Activated naive CD4-positive, alpha-beta T cell treated with anti-CD3 and anti-CD28 coated beads for 36 hours (primary cell): ENCODE results near the gene EEF1A2. TPM values are rescaled to one million over a fixed set of nuclear protein-coding genes. Genes with fewer than 3 reads are reported as not detected.

Experiments
- CTCF ChIA-PET: fragments of 350-600 bp; sonication (Branson Sonifier 250); formaldehyde crosslinking; loops from one replicate; lab custom pipeline; 2021; ENCODE audit warnings: antibody characterized with exemption; lab: Charles Lee
- DNase-seq: peaks from one replicate; pipeline ENCODE4 v3.0.0-alpha.2; 2020
- H3K27ac Mint-ChIP-seq: one replicate; pipeline ENCODE4 v1.8.0; 2021; ENCODE audit warnings: mild to moderate bottlenecking, mixed read lengths
- H3K27me3 Mint-ChIP-seq: one replicate; pipeline ENCODE4 v1.8.0; 2021; ENCODE audit warnings: low read depth, mixed read lengths
- H3K36me3 Mint-ChIP-seq: one replicate; pipeline ENCODE4 v1.8.0; 2021; ENCODE audit warnings: low read depth, mixed read lengths
- H3K4me1 Mint-ChIP-seq: one replicate; pipeline ENCODE4 v1.8.0; 2021; ENCODE audit warnings: low read depth, mixed read lengths
- H3K4me3 Mint-ChIP-seq: one replicate; pipeline ENCODE4 v1.8.0; 2021; ENCODE audit warnings: mild to moderate bottlenecking, moderate library complexity, mixed read lengths
- H3K9me3 Mint-ChIP-seq: one replicate; pipeline ENCODE4 v1.8.0; 2021; ENCODE audit warnings: mixed read lengths
- intact Hi-C: fragments of 100-400 bp; cut with micrococcal nuclease; formaldehyde crosslinking; loops from one replicate; pipeline ENCODE4 v1.15.1; 2023
- total RNA-seq, 2 experiments: library from RNA; stranded (reverse); gene quantifications; one replicate each; pipeline ENCODE4 v1.2.3, GENCODE V29; 2021

The EEF1A2 gene
- total RNA-seq, 2 experiments from 2014 or later, result 0.12 TPM; not detected in 1

- H3K9me3 Mint-ChIP-seq, result no peaks in the 10 kb centered on the region
- peaks cover 38% of the 10 kb centered on the region for H3K27me3 Mint-ChIP-seq
- H3K36me3 Mint-ChIP-seq, result no peaks in the 10 kb centered on the region
- no peak overlapping the region for H3K27ac Mint-ChIP-seq
- DNase-seq, result no peak
- CTCF ChIA-PET, result no interaction called here
- peaks cover 3% of the 10 kb centered on the region for H3K4me1 Mint-ChIP-seq
- no peak overlapping the region for H3K4me3 Mint-ChIP-seq
- intact Hi-C loops, result no loop called here
These were observed 25.1 kb downstream of the EEF1A2 start for GRCh38 chr20:63473555-63474449.

GRCh38 chr20:63472862-63473390, 26.0 kb downstream of the EEF1A2 start:
- H3K9me3 Mint-ChIP-seq, result no peaks in the 10 kb centered on the region
- no peak overlapping the region for H3K27ac Mint-ChIP-seq
- intact Hi-C loops, result no loop called here
- CTCF ChIA-PET, result no interaction called here
- H3K4me1 Mint-ChIP-seq, result peaks cover 3% of the 10 kb centered on the region
- no peaks in the 10 kb centered on the region for H3K36me3 Mint-ChIP-seq
- H3K4me3 Mint-ChIP-seq, result no peak overlapping the region
- H3K27me3 Mint-ChIP-seq, result peaks cover 36% of the 10 kb centered on the region
- no peak for DNase-seq

GRCh38 chr20:63471981-63472831, 26.7 kb downstream of the EEF1A2 start, which contains the start of gene KCNQ2:
Gene KCNQ2, minus strand, starts transcription at chr20:63472655. Its CDS starts 192 bp downstream, at chr20:63472463.
- Mint-ChIP-seq H3K9me3 (no peaks in the 10 kb centered on the region), H3K4me1 (peaks cover 3% of the 10 kb centered on the region)
- CTCF ChIA-PET, result no interaction called here

GRCh38 chr20:63471717-63471980, 27.2 kb downstream of the EEF1A2 start:
- no peak overlapping the region for H3K4me3 Mint-ChIP-seq
- peaks cover 3% of the 10 kb centered on the region for H3K4me1 Mint-ChIP-seq
- no peaks in the 10 kb centered on the region for H3K9me3 Mint-ChIP-seq
- intact Hi-C loops, result no loop called here
- no peak for DNase-seq
- H3K27ac Mint-ChIP-seq, result no peak overlapping the region
- no peaks in the 10 kb centered on the region for H3K36me3 Mint-ChIP-seq
- H3K27me3 Mint-ChIP-seq, result peaks cover 32% of the 10 kb centered on the region
- CTCF ChIA-PET, result no interaction called here

More at GRCh38 chr20:63471981-63472831, 26.7 kb downstream of the EEF1A2 start, which contains the start of gene KCNQ2:
- no peak within 1 kb of the TSS for H3K4me3 Mint-ChIP-seq
- H3K27me3 Mint-ChIP-seq, result peaks cover 33% of the 10 kb centered on the region
- H3K27ac Mint-ChIP-seq, result no peak within 1 kb of the TSS
- no peaks in the 10 kb centered on the region for H3K36me3 Mint-ChIP-seq
- intact Hi-C loops, result no loop called here
- DNase-seq, result no peak

- Mint-ChIP-seq H3K27me3 (peaks cover 32% of the 10 kb centered on the region), H3K4me1 (peaks cover 3% of the 10 kb centered on the region), H3K36me3 (no peaks in the 10 kb centered on the region), H3K9me3 (no peaks in the 10 kb centered on the region), H3K4me3 (no peak overlapping the region), H3K27ac (no peak overlapping the region)
- CTCF ChIA-PET, result no interaction called here
- DNase-seq, result no peak
- intact Hi-C loops, result no loop called here
These were observed 27.7 kb downstream of the EEF1A2 start for GRCh38 chr20:63471002-63471716.

- intact Hi-C loops, result no loop called here
- Mint-ChIP-seq H3K9me3 (no peaks in the 10 kb centered on the region), H3K27ac (no peak overlapping the region), H3K27me3 (peaks cover 32% of the 10 kb centered on the region), H3K36me3 (no peaks in the 10 kb centered on the region), H3K4me1 (peaks cover 3% of the 10 kb centered on the region), H3K4me3 (no peak overlapping the region)
- CTCF ChIA-PET, result no interaction called here
- DNase-seq, result no peak
These were observed 28.5 kb downstream of the EEF1A2 start for GRCh38 chr20:63470410-63470809.

- Mint-ChIP-seq H3K9me3 (no peaks in the 10 kb centered on the region), H3K4me3 (no peak overlapping the region)
These were observed 29.2 kb downstream of the EEF1A2 start for GRCh38 chr20:63469713-63470101.

GRCh38 chr20:63469019-63469712, 29.7 kb downstream of the EEF1A2 start:
- DNase-seq, result no peak
- Mint-ChIP-seq H3K36me3 (no peaks in the 10 kb centered on the region), H3K27me3 (peaks cover 29% of the 10 kb centered on the region), H3K27ac (no peak overlapping the region), H3K9me3 (no peaks in the 10 kb centered on the region), H3K4me1 (peaks cover 3% of the 10 kb centered on the region), H3K4me3 (no peak overlapping the region)
- CTCF ChIA-PET, result interaction anchor here (1.6 kb wide), 1 partner anchor 27 kb away, joined by 3 read pairs; no protein-coding TSS in a partner anchor
- intact Hi-C loops, result no loop called here

More at GRCh38 chr20:63469713-63470101, 29.2 kb downstream of the EEF1A2 start:
- Mint-ChIP-seq H3K36me3 (no peaks in the 10 kb centered on the region), H3K27ac (no peak overlapping the region), H3K4me1 (peaks cover 3% of the 10 kb centered on the region), H3K27me3 (peaks cover 31% of the 10 kb centered on the region)
- intact Hi-C loops, result no loop called here
- CTCF ChIA-PET, result interaction anchor here (1.6 kb wide), 1 partner anchor 27 kb away, joined by 3 read pairs; no protein-coding TSS in a partner anchor
- DNase-seq, result no peak

GRCh38 chr20:63468421-63468820, 30.5 kb downstream of the EEF1A2 start:
- H3K27me3 Mint-ChIP-seq, result peaks cover 26% of the 10 kb centered on the region
- H3K9me3 Mint-ChIP-seq, result no peaks in the 10 kb centered on the region
- H3K4me3 Mint-ChIP-seq, result no peak overlapping the region
- intact Hi-C loops, result no loop called here
- no peak for DNase-seq
- H3K27ac Mint-ChIP-seq, result no peak overlapping the region
- no peaks in the 10 kb centered on the region for H3K4me1 Mint-ChIP-seq
- H3K36me3 Mint-ChIP-seq, result no peaks in the 10 kb centered on the region
- CTCF ChIA-PET, result interaction anchor here (1.6 kb wide), 1 partner anchor 28 kb away, joined by 3 read pairs; no protein-coding TSS in a partner anchor

GRCh38 chr20:63467294-63468083, 31.4 kb downstream of the EEF1A2 start:
- H3K9me3 Mint-ChIP-seq, result no peaks in the 10 kb centered on the region
- CTCF ChIA-PET, result no interaction called here
- H3K27me3 Mint-ChIP-seq, result peaks cover 28% of the 10 kb centered on the region
- DNase-seq, result no peak
- no peaks in the 10 kb centered on the region for H3K36me3 Mint-ChIP-seq
- intact Hi-C loops, result no loop called here
- H3K4me1 Mint-ChIP-seq, result no peaks in the 10 kb centered on the region
- no peak overlapping the region for H3K27ac Mint-ChIP-seq
- no peak overlapping the region for H3K4me3 Mint-ChIP-seq

- H3K27ac Mint-ChIP-seq, result no peak overlapping the region
- no peaks in the 10 kb centered on the region for H3K36me3 Mint-ChIP-seq
- no peaks in the 10 kb centered on the region for H3K9me3 Mint-ChIP-seq
- CTCF ChIA-PET, result no interaction called here
- H3K4me1 Mint-ChIP-seq, result no peaks in the 10 kb centered on the region
- H3K27me3 Mint-ChIP-seq, result peaks cover 30% of the 10 kb centered on the region
- no peak for DNase-seq
- intact Hi-C loops, result no loop called here
- no peak overlapping the region for H3K4me3 Mint-ChIP-seq
These were observed 32.0 kb downstream of the EEF1A2 start for GRCh38 chr20:63466861-63467260.
